A549 (cell line): Measurements from ENCODE around the gene TMEM222. TPM values are rescaled to one million over a fixed set of nuclear protein-coding genes. Genes with fewer than 3 reads are reported as not detected.

Source experiments
- ATAC-seq, 2 experiments: fragments of 200-7000 bp in 1 of 2; fragments of >200 bp in 1 of 2; cut with Nextera tagmentation in 1 of 2; cut with Tn5 transposase in 1 of 2; 3 replicates each; pipeline versions ENCODE4 v1.8.0 to v1.9.1; 2018 to 2020; ENCODE audit warnings: mild to moderate bottlenecking in 1 of 2, moderate library complexity in 1 of 2
- CTCF ChIA-PET: fragments of 300-600 bp; sonication (Branson Sonifier 250); formaldehyde crosslinking; extraction: SDS; loops from one replicate; lab custom pipeline; 2021; ENCODE audit warnings: antibody characterized with exemption, inconsistent platforms; lab: Yijun Ruan, JAX
- POLR2A ChIA-PET: fragments of 350-600 bp; formaldehyde crosslinking; extraction: SDS; loops from one replicate; lab custom pipeline; 2021; ENCODE audit warnings: antibody characterized with exemption, inconsistent platforms; lab: Yijun Ruan, JAX
- DNase-seq, 2 experiments: peaks; one replicate each; pipeline versions ENCODE4 v3.0.0 to v3.0.0-alpha.2; 2011 to 2016; ENCODE audit warnings: low read depth in 1 of 2, low spot score in 1 of 2
- FAIRE-seq: peaks from 2 replicates; lab custom pipeline; 2011; peaks lifted over from hg19 to GRCh38; lab: Jason Lieb, UNC
- H3K27ac ChIP-seq, 2 experiments: fragments of >200 bp; sonication (Bioruptor Twin); formaldehyde crosslinking; 3 replicates each; pipeline ENCODE4 v1.5.1; 2016 to 2017
- H3K4me1 ChIP-seq: fragments of >200 bp; sonication (Bioruptor Twin); formaldehyde crosslinking; 3 replicates; pipeline ENCODE4 v1.6.1; 2016
- H3K4me2 ChIP-seq: fragments of >200 bp; sonication (Bioruptor Twin); formaldehyde crosslinking; 3 replicates; pipeline ENCODE4 v1.6.1; 2016
- H3K4me3 ChIP-seq: fragments of >200 bp; sonication (Bioruptor Twin); formaldehyde crosslinking; 3 replicates; pipeline ENCODE4 v1.5.1; 2016
- H3K9me3 ChIP-seq: fragments of >200 bp; sonication (Bioruptor Twin); formaldehyde crosslinking; 3 replicates; pipeline ENCODE4 v1.6.1; 2016
- BHLHE40 ChIP-seq: IDR thresholded peaks from 2 replicates; pipeline ENCODE4 v1.6.1; 2012; ENCODE audit warnings: low read depth, low read length, inconsistent platforms
- CBX2 ChIP-seq: fragments of 200-600 bp; sonication (generic); IDR thresholded peaks from 2 replicates; pipeline ENCODE4 v1.6.1; 2016; ENCODE audit warnings: low read depth, mild to moderate bottlenecking, borderline replicate concordance
- CBX8 ChIP-seq: fragments of 200-600 bp; sonication (generic); IDR thresholded peaks from 2 replicates; pipeline ENCODE4 v1.6.1; 2016
- CHD2 ChIP-seq: fragments of 150-350 bp; IDR thresholded peaks from 2 replicates; pipeline ENCODE4 v1.6.1; 2014; ENCODE audit warnings: low read length; ENCODE audit not compliant: partially characterized antibody
- EHF ChIP-seq: fragments of 250-450 bp; sonication (Bioruptor Pico); IDR thresholded peaks from 2 replicates; pipeline ENCODE4 v1.5.0; 2020; ENCODE audit warnings: mild to moderate bottlenecking
- EP300 ChIP-seq, 2 experiments: fragments of >200 bp; sonication (Bioruptor Twin); formaldehyde crosslinking; IDR thresholded peaks; 2 replicates in 1 of 2; 3 replicates in 1 of 2; pipeline ENCODE4 v1.6.1; 2016 to 2017
- ESRRA ChIP-seq: fragments of 150-350 bp; IDR thresholded peaks from 2 replicates; pipeline ENCODE4 v1.6.1; 2014; ENCODE audit warnings: mild to moderate bottlenecking, low read length, borderline replicate concordance
- FOXS1 ChIP-seq: fragments of 250-450 bp; sonication (Bioruptor Pico); IDR thresholded peaks from 2 replicates; pipeline ENCODE4 v1.5.0; 2020; ENCODE audit warnings: mild to moderate bottlenecking, moderate library complexity
- GATA3 ChIP-seq: IDR thresholded peaks from 2 replicates; pipeline ENCODE4 v1.6.1; 2012; ENCODE audit warnings: borderline replicate concordance
- HOXA7 ChIP-seq: fragments of 250-450 bp; sonication (Bioruptor Pico); IDR thresholded peaks from 2 replicates; pipeline ENCODE4 v1.5.0; 2020; ENCODE audit warnings: mild to moderate bottlenecking, moderate library complexity
- JUNB ChIP-seq: fragments of >200 bp; sonication (Bioruptor Twin); formaldehyde crosslinking; IDR thresholded peaks from 2 replicates; pipeline ENCODE4 v1.6.1; 2016
- MYC ChIP-seq: IDR thresholded peaks from 2 replicates; pipeline ENCODE4 v1.6.1; 2012; ENCODE audit warnings: mild to moderate bottlenecking, inconsistent platforms, low read length, improper control_type of control experiment, borderline replicate concordance
- NPAS2 ChIP-seq: fragments of 250-450 bp; sonication (Bioruptor Pico); IDR thresholded peaks from 2 replicates; pipeline ENCODE4 v1.8.0; 2022; ENCODE audit warnings: mild to moderate bottlenecking, moderate library complexity, borderline replicate concordance
- SMC3 ChIP-seq: fragments of >200 bp; sonication (Bioruptor Twin); formaldehyde crosslinking; IDR thresholded peaks from 3 replicates; pipeline ENCODE4 v1.6.1; 2018; ENCODE audit warnings: inconsistent platforms
- SREBF2 ChIP-seq: fragments of 450-650 bp; IDR thresholded peaks from 2 replicates; pipeline ENCODE4 v1.6.1; 2014; ENCODE audit warnings: mild to moderate bottlenecking, moderate library complexity
- TFCP2L1 ChIP-seq: fragments of 250-450 bp; sonication (Bioruptor Pico); IDR thresholded peaks from 2 replicates; pipeline ENCODE4 v1.5.0; 2021; ENCODE audit warnings: mild to moderate bottlenecking
- ZFP36 ChIP-seq: fragments of 450-650 bp; IDR thresholded peaks from 2 replicates; pipeline ENCODE4 v1.6.1; 2014; ENCODE audit warnings: borderline replicate concordance; ENCODE audit not compliant: partially characterized antibody
- WGBS: methylation state at CpG from one replicate; pipeline ENCODE4 v1.1.6; 2017; ENCODE audit errors: missing lambda C conversion rate; 5-methylcytosine and 5-hydroxymethylcytosine counted together
- polyA plus RNA-seq, 4 experiments: library from polyadenylated mRNA; depleted of rRNA in 3 of 4; stranded (reverse); fragments of >200 nt; fragmentation: RNase III in 1 of 4; extraction: RNeasy Plus Mini Kit Qiagen cat#74134 plus additional on column Dnase treatment in 1 of 4; gene quantifications; 2 replicates in 3 of 4; 3 replicates in 1 of 4; pipeline ENCODE4 v1.2.3, GENCODE V29; 2011 to 2017
- TF ChIP-seq, protein P1 (sequence below): IDR thresholded peaks from 2 replicates; pipeline ENCODE4 v1.6.1; 2012
- TF ChIP-seq, protein P2 (sequence below): fragments of 250-450 bp; sonication (Bioruptor Pico); IDR thresholded peaks from 2 replicates; pipeline ENCODE4 v1.5.0; 2021; ENCODE audit warnings: mild to moderate bottlenecking, moderate library complexity, borderline replicate concordance
- TF ChIP-seq, protein P3 (sequence below): fragments of >200 bp; sonication (Bioruptor Twin); formaldehyde crosslinking; IDR thresholded peaks from 2 replicates; pipeline ENCODE4 v1.6.1; 2016
- TF ChIP-seq, protein P4 (sequence below): IDR thresholded peaks from 2 replicates; pipeline ENCODE4 v1.6.1; 2012; ENCODE audit warnings: low read depth, borderline replicate concordance

TMEM222 gene
- polyA plus RNA-seq, 2 of the 4 experiments (the other 2 are of a cell fraction), result 28.4 to 30.0 TPM

DNA sequence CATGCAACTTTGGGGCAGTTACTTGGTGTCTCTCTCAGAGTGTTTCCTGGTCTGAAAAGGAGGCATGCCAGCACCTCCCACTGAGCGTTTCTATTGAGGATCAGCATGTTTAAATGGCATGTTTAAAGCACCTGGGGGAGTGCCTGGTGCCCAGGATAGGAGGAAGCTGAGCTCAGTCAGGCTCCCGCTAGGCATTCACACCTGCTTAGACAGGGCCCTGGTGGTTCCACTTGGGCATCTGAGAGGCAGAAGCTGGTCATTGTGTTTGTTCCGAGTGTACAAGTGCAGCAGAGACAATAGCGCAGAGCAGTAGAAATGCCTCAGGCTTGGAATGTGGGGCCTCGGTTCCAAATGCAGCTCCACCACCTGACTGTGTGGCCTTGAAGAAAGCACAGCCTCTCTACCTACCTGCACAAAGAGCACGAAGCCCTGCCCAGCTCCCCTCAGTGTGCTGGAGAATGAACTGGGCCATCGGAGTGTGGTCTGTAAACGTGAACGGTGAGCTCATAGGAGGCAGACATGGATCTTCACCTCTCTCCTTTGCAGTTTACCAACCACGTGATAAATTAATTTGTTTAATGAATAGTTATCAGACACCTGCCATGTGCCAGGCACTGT lies 20.3 kb upstream of the TMEM222 start:
- WGBS, result 72% methylated on average over 10 of the region's 10 CpGs
- H3K27ac ChIP-seq, result no peak overlapping the region
- FAIRE-seq (no peak), ATAC-seq (no peak), DNase-seq (no peak)
- H3K9me3 ChIP-seq, result no peaks in the 10 kb centered on the region
- CTCF ChIA-PET, result interaction anchor here (0.9 to 10.6 kb wide), 23 partner anchors 11 to 463 kb away, joined by 3 to 215 read pairs (median 7); partner anchors contain the start of genes AHDC1, CD164L2, GPR3 and MAP3K6
- no peak overlapping the region for H3K4me2 ChIP-seq
- H3K4me3 ChIP-seq, result no peak overlapping the region
- POLR2A ChIA-PET, result no interaction called here
- TF ChIP-seq NPAS2 (CRISPR knock-in tag) (no peak), CBX8 (no peak), ESRRA (no peak), GATA3 (no peak), HOXA7 (no peak)
- TF ChIP-seq, protein P1, sequence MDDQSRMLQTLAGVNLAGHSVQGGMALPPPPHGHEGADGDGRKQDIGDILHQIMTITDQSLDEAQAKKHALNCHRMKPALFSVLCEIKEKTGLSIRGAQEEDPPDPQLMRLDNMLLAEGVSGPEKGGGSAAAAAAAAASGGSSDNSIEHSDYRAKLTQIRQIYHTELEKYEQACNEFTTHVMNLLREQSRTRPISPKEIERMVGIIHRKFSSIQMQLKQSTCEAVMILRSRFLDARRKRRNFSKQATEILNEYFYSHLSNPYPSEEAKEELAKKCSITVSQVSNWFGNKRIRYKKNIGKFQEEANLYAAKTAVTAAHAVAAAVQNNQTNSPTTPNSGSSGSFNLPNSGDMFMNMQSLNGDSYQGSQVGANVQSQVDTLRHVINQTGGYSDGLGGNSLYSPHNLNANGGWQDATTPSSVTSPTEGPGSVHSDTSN, result no peak
- TF ChIP-seq, protein P2, sequence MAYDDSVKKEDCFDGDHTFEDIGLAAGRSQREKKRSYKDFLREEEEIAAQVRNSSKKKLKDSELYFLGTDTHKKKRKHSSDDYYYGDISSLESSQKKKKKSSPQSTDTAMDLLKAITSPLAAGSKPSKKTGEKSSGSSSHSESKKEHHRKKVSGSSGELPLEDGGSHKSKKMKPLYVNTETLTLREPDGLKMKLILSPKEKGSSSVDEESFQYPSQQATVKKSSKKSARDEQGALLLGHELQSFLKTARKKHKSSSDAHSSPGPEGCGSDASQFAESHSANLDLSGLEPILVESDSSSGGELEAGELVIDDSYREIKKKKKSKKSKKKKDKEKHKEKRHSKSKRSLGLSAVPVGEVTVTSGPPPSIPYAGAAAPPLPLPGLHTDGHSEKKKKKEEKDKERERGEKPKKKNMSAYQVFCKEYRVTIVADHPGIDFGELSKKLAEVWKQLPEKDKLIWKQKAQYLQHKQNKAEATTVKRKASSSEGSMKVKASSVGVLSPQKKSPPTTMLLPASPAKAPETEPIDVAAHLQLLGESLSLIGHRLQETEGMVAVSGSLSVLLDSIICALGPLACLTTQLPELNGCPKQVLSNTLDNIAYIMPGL (CRISPR knock-in tag), result no peak
- peaks cover 23% of the 10 kb centered on the region for H3K4me1 ChIP-seq

DNA sequence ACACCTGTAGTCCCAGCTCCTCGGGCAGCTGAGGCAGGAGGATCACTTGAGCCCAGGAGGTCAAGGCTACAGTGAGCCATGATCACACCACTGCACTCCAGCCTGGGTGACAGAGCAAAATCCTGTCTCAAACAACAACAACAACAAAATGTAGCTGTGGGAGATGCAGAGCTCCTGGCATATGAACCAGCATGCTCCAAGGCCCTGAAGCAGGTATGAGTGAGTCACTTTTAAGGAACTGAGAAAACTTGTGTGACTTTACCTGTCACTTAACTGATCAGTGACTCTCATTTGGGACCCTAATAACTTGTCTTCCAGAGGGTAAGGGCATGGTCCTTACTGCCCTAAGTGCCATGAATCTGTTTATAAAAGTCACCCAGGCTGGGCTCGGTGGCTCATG lies 19.4 kb upstream of the TMEM222 start:
- POLR2A ChIA-PET, result no interaction called here

DNA sequence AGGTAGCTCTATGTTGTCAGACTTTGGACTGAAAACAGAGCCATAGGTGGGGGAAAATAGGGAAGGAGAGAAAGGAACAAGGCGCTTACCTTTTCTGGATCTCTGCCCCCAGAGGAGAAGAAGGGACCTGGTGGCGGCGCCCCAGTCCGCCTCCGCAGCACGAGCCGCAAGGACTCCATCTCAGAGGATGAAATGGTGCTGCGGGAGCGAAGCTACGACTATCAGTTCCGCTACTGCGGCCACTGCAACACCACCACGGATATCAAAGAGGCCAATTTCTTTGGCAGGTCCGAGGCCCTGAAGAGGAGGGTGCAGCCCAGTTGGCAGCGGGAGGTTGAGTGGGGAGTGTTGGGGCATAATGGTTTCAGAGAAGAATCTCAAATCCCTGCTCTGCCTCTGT lies 18.5 kb upstream of the TMEM222 start:
- H3K4me2 ChIP-seq, result no peak overlapping the region
- ATAC-seq (no peak), DNase-seq (no peak), FAIRE-seq (no peak)
- H3K27ac ChIP-seq, result no peak overlapping the region
- CTCF ChIA-PET, result interaction anchor here (1.6 to 10.6 kb wide), 4 partner anchors 30 to 304 kb away, joined by 3 to 215 read pairs (median 118); partner anchors contain the start of genes AHDC1, CD164L2 and GPR3
- WGBS, result 92% methylated on average over 14 of the region's 15 CpGs
- POLR2A ChIA-PET, result no interaction called here
- TF ChIP-seq CHD2, result no peak
- no peak overlapping the region for H3K4me3 ChIP-seq
- no peaks in the 10 kb centered on the region for H3K9me3 ChIP-seq
- H3K4me1 ChIP-seq, result peaks cover 22% of the 10 kb centered on the region

More for the DNA sequence above, 19.4 kb upstream of the TMEM222 start:
- ATAC-seq (no peak), DNase-seq (no peak), FAIRE-seq (no peak)
- TF ChIP-seq FOXS1 (CRISPR knock-in tag) (no peak), EP300 (IDR thresholded peaks at IDR 0.05) (no peak), SMC3 (no peak), TFCP2L1 (no peak), EHF (no peak), MYC (no peak), GATA3 (no peak), JUNB (no peak), ZFP36 (no peak), BHLHE40 (no peak), SREBF2 (no peak), CBX2 (no peak)
- TF ChIP-seq, protein P3, sequence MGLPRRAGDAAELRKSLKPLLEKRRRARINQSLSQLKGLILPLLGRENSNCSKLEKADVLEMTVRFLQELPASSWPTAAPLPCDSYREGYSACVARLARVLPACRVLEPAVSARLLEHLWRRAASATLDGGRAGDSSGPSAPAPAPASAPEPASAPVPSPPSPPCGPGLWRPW, result no peak
- TF ChIP-seq, protein P4, sequence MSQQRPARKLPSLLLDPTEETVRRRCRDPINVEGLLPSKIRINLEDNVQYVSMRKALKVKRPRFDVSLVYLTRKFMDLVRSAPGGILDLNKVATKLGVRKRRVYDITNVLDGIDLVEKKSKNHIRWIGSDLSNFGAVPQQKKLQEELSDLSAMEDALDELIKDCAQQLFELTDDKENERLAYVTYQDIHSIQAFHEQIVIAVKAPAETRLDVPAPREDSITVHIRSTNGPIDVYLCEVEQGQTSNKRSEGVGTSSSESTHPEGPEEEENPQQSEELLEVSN, result no peak
- Histone ChIP-seq H3K4me2 (no peak overlapping the region), H3K9me3 (no peaks in the 10 kb centered on the region), H3K4me1 (peaks cover 23% of the 10 kb centered on the region), H3K4me3 (no peak overlapping the region), H3K27ac (no peak overlapping the region)
- CTCF ChIA-PET, result interaction anchor here (0.8 to 10.6 kb wide), 12 partner anchors 10 to 358 kb away, joined by 3 to 215 read pairs (median 28); partner anchors contain the start of genes AHDC1, CD164L2, GPR3 and SYTL1
- WGBS, result 78% methylated on average over 2 of the region's 2 CpGs
